DMS153 (cell line): ENCODE results near the gene COQ4.
A peak's percentile ranks its signal among the peaks of the same experiment; 100 is the strongest.
"Not testable (repeated sequence)": the region's sequence is repeated elsewhere in the genome, so short reads cannot be mapped to it uniquely, and the experiment has no call there.

Experiments used
- DNase-seq: peaks from one replicate; lab custom pipeline; 2025; lab: John Stamatoyannopoulos, UW

The COQ4 gene

GRCh38 chr9:128298535-128299482 is 23.8 kb upstream of the COQ4 start:
- no peak for DNase-seq

GRCh38 chr9:128304136-128304970 is 18.3 kb upstream of the COQ4 start:
- DNase-seq = no peak

- no peak for DNase-seq
Measured at GRCh38 chr9:128304971-128305288, 17.7 kb upstream of the COQ4 start.

GRCh38 chr9:128309551-128309950 is 13.1 kb upstream of the COQ4 start:
- no peak for DNase-seq

- DNase-seq = no peak
Measured at GRCh38 chr9:128310461-128310860, 12.2 kb upstream of the COQ4 start.

- DNase-seq = no peak
Measured at GRCh38 chr9:128314697-128315096, 7.9 kb upstream of the COQ4 start.

GRCh38 chr9:128316421-128316820 is 6.2 kb upstream of the COQ4 start:
- DNase-seq = no peak

GRCh38 chr9:128317629-128318028 is 5.0 kb upstream of the COQ4 start:
- no peak for DNase-seq

- no peak for DNase-seq
Measured at GRCh38 chr9:128321343-128321742, 1.3 kb upstream of the COQ4 start.

- DNase-seq = no peak
Measured at GRCh38 chr9:128321879-128322403, 698 bp upstream of the COQ4 start.

GRCh38 chr9:128323212-128323730 is 632 bp downstream of the COQ4 start:
- no peak for DNase-seq

- no peak for DNase-seq
Measured at GRCh38 chr9:128323791-128324190, 1.2 kb downstream of the COQ4 start.

- DNase-seq = no peak
Measured at GRCh38 chr9:128324401-128324800, 1.8 kb downstream of the COQ4 start.

- DNase-seq = no peak
Measured at GRCh38 chr9:128325629-128326028, 3.0 kb downstream of the COQ4 start.

GRCh38 chr9:128333451-128333869 is 10.8 kb downstream of the COQ4 start:
- DNase-seq = no peak

- no peak for DNase-seq
Measured at GRCh38 chr9:128335161-128335560, 12.5 kb downstream of the COQ4 start.

GRCh38 chr9:128335914-128336313 is 13.3 kb downstream of the COQ4 start:
- DNase-seq = no peak

GRCh38 chr9:128337936-128338335 is 15.3 kb downstream of the COQ4 start:
- no peak for DNase-seq

GRCh38 chr9:128338852-128339614 is 16.4 kb downstream of the COQ4 start:
- DNase-seq = not testable (repeated sequence)

- peak; percentile 72 for DNase-seq
Measured at GRCh38 chr9:128339761-128340690, 17.4 kb downstream of the COQ4 start, which contains the start of gene SLC27A4. SLC27A4 (plus strand) TSS chr9:128340527; CDS start chr9:128343133, 2,606 bp downstream.
